GM18861 (cell line): Measurements from ENCODE around the gene HOXB9.

Experiments
- ATAC-seq: cut with Tn5 transposase; IDR thresholded peaks from one replicate; pipeline ENCODE4 v1.9.1; 2021; ENCODE audit not compliant: unreplicated experiment

The HOXB9 gene

DNA sequence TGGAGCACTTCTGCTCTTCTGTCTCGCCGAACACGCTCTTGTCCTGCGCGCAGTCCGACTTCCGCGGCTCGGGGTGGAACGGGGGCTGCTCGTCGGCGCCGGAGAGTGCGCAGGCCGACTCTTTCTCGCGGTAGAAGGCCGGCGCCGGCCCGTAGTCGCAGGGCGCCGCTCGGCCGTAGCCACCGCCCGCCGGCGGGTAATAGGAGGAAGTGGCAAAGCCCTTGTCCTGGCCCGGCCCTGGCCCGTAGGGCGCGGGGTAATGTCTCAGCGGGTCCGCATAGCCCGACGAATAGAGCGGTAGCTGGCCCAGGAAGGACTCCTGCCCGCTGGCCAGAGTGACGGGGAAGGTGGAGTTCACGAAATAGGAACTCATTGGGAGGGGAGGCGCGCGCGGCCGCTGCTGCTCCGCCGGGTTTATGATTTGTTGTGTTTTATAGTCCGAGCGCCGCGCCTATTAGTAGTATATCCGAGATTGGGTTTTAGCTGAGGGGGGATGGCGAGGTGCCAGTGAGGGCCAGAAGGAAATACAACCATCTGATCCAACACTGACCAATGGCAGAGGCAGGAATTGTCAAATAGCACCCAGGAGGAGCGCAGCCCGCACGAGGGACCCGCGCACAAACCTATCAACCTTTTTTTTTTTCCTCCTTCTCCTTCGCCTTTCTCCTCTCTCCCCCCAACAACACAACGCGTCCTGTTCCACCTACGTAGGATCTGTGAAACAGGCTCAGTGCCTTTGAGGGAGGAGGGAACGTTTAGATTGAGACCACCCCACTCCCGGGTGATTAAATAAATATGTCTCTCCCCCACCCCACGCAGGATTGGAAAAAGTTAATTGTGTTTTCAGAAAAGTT, 28.2 kb downstream of the HOXB9 start:
- ATAC-seq = no peak

- no peak for ATAC-seq
These were observed 28.7 kb downstream of the HOXB9 start for GRCh38 chr17:48597528-48597777.

GRCh38 chr17:48596735-48597527, 29.2 kb downstream of the HOXB9 start:
- no peak for ATAC-seq

- ATAC-seq = no peak
These were observed 30.0 kb downstream of the HOXB9 start for GRCh38 chr17:48596000-48596734.

DNA sequence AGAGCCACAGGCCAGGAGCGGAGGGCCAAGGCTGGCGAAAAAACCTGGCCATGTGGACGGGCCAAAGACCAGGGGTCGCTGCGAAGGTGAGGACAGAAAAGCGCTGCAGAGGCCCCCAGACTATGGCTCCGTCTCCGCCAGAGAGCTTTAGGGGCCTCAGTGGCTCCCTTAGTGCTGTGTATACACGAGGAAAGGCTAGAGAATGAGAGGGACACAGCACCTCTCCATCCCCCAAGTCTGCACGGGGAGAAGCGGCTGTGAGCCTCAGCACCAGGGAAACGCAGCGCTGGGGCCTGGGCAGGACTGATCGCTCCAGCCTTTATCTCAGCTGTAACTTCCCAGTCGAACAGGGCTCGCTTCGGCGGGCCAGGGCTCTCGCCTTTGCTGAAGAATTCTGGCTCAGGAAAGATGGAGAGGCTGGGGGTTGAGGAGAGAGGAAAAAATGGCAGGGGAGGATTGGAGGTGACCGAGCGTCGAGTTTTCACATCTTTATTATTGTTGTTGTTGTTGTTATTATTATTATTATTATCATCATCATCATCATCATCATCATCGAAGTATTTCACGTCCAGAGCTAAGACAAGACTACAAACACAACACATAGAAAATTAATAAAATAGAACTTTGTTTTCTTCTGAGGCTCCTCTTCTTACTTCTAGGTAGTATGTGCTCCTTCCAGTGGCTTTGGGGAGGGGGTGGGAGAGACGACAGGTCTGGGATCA, 30.7 kb downstream of the HOXB9 start:
- no peak for ATAC-seq

DNA sequence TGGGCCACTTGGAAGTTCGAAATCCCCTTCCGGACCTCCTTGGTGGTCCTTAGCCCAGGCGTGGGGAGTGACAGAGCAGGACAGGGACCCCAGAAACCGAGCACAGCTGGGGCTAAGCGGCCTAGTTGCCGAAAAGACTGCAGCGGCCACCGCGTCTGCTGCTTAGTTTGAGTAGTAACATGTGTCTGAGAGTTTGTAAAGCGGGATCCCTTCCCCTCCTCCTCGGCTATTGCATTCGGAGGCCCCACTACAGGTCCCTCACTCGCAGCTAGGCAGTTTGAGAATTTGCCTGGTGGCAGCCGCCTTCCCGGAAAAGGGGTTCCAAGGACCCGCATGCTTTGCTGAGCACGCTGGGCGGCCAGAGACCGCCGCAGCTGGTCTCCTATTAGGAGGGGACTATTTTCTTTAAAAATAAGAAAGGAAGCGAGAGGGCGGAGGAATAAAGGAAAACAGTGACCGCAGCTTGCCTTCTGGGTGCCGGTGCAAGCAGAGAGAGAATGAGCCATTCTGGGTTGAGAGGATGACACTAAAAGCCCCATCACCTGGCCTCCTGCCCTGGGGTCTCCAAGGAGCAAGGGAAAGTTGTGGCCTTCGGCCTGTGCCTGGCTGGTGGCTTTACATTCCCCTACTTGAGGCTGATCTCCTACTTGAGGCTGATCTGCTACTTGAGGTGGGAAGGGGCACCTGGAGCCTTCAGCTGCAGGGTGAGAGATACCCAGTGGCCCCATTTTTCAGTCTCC, 31.4 kb downstream of the HOXB9 start:
- no peak for ATAC-seq

GRCh38 chr17:48593840-48594537, 32.2 kb downstream of the HOXB9 start:
- ATAC-seq = no peak

DNA sequence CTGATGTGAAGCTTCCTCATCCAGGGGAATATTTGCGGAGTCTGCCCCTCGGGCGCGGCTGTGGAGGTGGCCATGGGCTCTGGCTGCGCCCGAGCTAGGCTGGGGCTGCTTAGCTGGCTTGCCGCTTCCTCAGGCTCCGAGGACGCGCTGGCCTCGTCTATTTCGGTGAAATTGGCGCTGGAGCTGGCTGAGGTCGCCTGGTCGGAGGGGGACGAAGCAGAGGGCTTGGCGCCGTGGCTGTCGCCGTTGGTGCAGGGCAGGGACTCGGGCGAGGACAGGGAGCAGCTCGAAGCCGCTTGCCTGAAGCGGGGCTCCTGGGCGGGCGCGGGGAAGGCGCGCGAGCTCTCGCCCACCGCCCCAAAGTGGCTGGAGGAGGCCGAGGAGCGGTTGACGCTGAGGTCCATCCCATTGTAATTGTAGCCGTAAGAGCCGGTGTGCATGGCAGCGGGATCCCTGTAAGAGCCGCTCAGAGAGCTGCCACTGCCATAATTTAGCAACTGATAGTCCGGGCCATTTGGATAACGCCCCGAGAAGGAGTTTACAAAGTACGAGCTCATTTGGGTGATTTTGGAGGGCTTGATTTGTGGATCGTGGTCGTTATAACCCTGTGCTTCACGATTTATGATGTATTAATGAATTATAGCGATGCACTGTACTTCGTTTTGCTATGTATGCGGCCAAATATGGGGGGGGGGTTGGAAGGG, 32.9 kb downstream of the HOXB9 start, which contains the start of gene HOXB5:
Gene HOXB5 (minus strand): TSS at position 654 of the 704 bp plus-strand sequence. CDS start 97 bp downstream, at position 557.
- no peak for ATAC-seq

- no peak for ATAC-seq
These were observed 33.6 kb downstream of the HOXB9 start for GRCh38 chr17:48592577-48592976.

DNA sequence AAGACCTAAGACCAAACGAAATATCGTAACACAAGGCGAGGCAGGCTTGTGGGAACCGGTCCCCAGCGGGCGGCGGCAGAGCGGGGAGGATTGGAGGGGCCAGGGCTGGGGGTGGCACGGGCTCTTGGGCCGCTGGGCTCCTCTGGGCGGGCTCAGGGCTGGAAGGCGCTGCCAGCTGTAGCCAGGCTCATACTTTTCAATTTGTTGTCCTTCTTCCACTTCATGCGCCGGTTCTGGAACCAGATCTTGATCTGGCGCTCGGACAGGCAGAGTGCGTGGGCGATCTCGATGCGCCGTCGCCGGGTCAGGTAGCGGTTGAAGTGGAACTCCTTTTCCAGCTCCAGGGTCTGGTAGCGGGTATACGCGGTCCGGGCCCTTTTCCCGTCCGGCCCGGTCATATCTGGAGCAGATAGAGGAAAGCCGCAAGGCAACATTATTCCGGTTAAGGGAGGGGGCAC, 34.1 kb downstream of the HOXB9 start:
- ATAC-seq = no peak

DNA sequence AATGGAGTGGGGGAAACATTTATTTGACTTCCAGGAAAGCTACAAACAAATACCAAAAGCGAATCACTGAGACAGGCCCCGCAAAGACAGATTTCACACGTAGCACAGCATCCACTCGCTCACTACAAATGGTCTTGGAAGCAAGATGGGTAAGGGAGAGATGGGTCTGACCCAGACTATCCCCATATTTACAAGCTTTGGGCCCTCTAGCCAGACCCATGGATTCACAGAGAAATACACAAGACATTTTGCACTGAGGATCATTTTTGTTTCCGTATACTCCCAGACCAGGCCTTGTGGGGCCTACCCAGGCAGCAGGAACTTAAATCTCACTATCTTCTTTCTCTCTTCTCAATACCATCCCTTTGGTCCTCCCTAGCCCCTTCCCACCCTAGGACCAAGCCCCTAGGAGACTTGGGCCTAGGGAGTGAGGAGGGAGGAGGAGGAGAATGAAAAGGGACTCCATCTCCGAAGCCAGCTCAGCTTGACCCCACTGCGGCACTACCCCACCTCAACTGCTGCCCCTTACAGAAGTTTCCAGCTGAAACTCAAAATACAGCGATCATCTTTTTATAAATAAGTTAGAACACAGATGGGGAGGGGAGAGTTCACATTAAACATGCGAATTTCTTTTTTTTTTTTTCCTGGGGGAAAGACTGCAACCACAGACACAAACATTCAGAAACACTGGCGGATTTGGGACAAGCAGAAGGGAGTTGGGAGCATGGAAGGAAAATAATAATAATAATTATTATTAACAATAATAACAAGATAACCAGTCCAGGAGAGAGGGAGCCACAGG, 34.7 kb downstream of the HOXB9 start:
- ATAC-seq = no peak

DNA sequence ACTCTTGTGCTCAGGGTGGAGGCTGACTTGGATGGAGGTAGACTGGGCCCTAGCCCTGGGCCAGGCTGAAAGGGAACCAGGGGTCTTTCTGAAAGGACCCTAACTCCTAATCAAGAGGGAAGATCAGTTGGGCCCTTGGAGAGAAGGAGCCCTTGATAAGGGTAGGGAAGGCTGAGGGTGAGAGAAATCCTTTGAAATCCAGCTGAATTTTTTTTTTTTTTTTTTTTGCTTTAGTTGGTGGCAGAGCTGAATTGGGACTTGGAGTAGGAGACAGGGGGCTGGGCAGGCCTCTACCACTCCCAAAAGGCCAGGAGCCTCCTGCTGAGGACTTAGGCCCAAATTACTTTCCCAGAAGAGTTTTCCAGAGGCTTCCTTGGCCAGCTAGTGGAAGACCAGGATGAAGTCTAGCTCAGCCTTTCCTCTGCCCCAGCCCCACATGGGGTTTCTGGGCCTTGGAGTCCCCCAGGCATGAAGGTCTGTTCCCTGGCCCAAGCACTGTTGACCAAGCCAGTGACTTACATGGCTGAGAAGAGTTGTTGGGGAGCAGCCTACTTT, 35.5 kb downstream of the HOXB9 start:
- ATAC-seq = no peak

DNA sequence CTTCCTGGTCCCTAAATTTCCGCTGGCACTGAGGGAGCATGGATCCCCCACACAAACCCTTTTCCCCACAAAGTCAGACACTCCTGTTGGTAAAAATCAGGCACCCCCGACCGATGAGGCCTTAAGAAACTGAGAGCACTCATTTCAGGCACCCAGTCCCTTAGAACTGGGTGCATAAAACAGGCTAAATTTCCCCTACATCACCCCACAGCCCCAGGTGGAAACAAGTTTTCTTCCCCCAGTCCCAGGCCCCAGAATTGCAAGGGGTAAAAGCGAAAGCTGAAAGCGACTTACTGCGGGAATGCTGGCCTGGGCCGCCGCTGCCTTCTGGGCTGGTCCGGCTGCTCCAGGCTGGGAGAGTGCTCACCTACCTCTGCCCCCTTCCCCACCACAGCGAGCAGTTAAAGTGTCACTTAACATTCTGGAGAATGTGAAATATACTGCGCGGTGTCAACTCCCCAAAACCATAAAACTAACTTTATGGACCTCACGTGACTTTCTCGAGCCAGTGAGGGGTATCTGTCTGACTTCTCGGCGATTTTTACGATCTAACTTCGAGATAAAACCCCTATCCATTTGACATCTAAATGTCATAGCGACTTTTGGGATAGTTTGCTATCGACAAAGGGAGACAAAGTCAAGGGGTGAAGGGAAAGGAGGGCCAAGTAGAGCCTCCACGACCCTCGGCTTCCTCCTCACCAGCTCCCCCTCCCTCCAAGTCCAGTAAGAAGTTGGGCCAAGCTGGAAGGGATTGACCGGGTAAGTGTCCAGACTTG, 36.1 kb downstream of the HOXB9 start, which contains the start of gene HOXB3:
Gene HOXB3 (minus strand): TSS at position 411 of the 776 bp plus-strand sequence. CDS start 37,767 bp downstream, outside the sequence.
- ATAC-seq = no peak

GRCh38 chr17:48589060-48589830, 36.9 kb downstream of the HOXB9 start:
- no peak for ATAC-seq

- no peak for ATAC-seq
These were observed 37.6 kb downstream of the HOXB9 start for GRCh38 chr17:48588528-48588927.

- no peak for ATAC-seq
These were observed 38.1 kb downstream of the HOXB9 start for GRCh38 chr17:48588074-48588415.
